Spleen (tissue), 11 donors: ENCODE results near the gene DCTN3. TPM values are rescaled to one million over a fixed set of nuclear protein-coding genes. Genes with fewer than 3 reads are reported as not detected.

Experiments used
- DNase-seq: peaks from one replicate; pipeline ENCODE4 v3.0.0-alpha.2; 2020
- H3K27ac ChIP-seq, 8 donors: fragments of 200-600 bp; sonication (generic) in 7 of 8; 1 replicate in 4 of 8; 2 replicates in 4 of 8; pipeline versions ENCODE4 v1.5.0 to v1.8.0; 2016 to 2021; ENCODE audit warnings: inconsistent platforms in 4 of 8, mild to moderate bottlenecking in 4 of 8, moderate library complexity in 1 of 8
- H3K27me3 ChIP-seq, 7 donors: fragments of 200-600 bp; sonication (generic) in 6 of 7; replicated peaks in 1 of 7; 1 replicate in 4 of 7; 2 replicates in 3 of 7; pipeline versions ENCODE4 v1.5.0 to v1.8.0; 2016 to 2021; ENCODE audit warnings: inconsistent platforms in 3 of 7, mild to moderate bottlenecking in 1 of 7
- H3K36me3 ChIP-seq, 6 donors: fragments of 200-600 bp; sonication (generic) in 5 of 6; 1 replicate in 4 of 6; 2 replicates in 2 of 6; pipeline versions ENCODE4 v1.5.0 to v1.8.0; 2016 to 2021; ENCODE audit warnings: inconsistent platforms in 2 of 6
- H3K4me1 ChIP-seq, 6 donors: fragments of 200-600 bp; sonication (generic) in 5 of 6; 1 replicate in 3 of 6; 2 replicates in 3 of 6; pipeline versions ENCODE4 v1.5.0 to v1.8.0; 2016 to 2021; ENCODE audit warnings: inconsistent platforms in 3 of 6
- H3K4me3 ChIP-seq, 8 donors: fragments of 200-600 bp; sonication (generic) in 7 of 8; 1 replicate in 4 of 8; 2 replicates in 4 of 8; pipeline versions ENCODE4 v1.5.0 to v1.8.0; 2016 to 2021; ENCODE audit warnings: inconsistent platforms in 4 of 8, mild to moderate bottlenecking in 4 of 8, moderate library complexity in 2 of 8
- H3K9me3 ChIP-seq, 8 donors: fragments of 200-600 bp; sonication (generic) in 7 of 8; 1 replicate in 4 of 8; 2 replicates in 4 of 8; pipeline versions ENCODE4 v1.5.0 to v1.8.0; 2016 to 2021; ENCODE audit warnings: inconsistent platforms in 4 of 8
- CTCF ChIP-seq, 11 experiments: fragments of 200-600 bp in 7 of 11; fragments of 450-650 bp in 4 of 11; sonication (generic) in 4 of 11; IDR thresholded peaks in 8 of 11; conservative IDR thresholded peaks in 3 of 11; 1 replicate in 7 of 11; 2 replicates in 4 of 11; pipeline versions ENCODE4 v1.4.0 to v1.8.0; 2016 to 2021; ENCODE audit warnings: antibody characterized with exemption in 11 of 11, inconsistent platforms in 4 of 11, mild to moderate bottlenecking in 1 of 11
- POLR2A ChIP-seq, 3 donors: fragments of 450-650 bp; IDR thresholded peaks; one replicate each; pipeline ENCODE4 v1.5.1; 2017; ENCODE audit warnings: antibody characterized with exemption in 3 of 3, mild to moderate bottlenecking in 1 of 3
- POLR2AphosphoS5 ChIP-seq, 3 donors: sonication (generic); formaldehyde crosslinking; IDR thresholded peaks; one replicate each; pipeline ENCODE4 v1.5.1; 2017; ENCODE audit warnings: antibody characterized with exemption in 3 of 3
- WGBS, 5 donors: extraction: QIAGEN DNeasy Blood & Tissue Kit in 3 of 5; methylation state at CpG; one replicate each; pipeline versions ENCODE4 v1.1.5 to v1.1.7; 2013 to 2018; 5-methylcytosine and 5-hydroxymethylcytosine counted together
- intact Hi-C: fragments of 100-400 bp; cut with DNase I; formaldehyde crosslinking; loops from one replicate; pipeline ENCODE4 v1.15.0; 2023; ENCODE audit warnings: low total_unique reads
- polyA plus RNA-seq, 3 donors: library from polyadenylated mRNA; stranded (reverse); fragments of 200-250 nt; gene quantifications; one replicate each; pipeline ENCODE4 v1.2.1, GENCODE V29; 2013
- total RNA-seq, 7 donors: library from RNA; depleted of rRNA in 3 of 7; stranded (reverse); fragments of >200 nt in 3 of 7; fragmentation: NEBNext Ultra II Directional in 4 of 7; extraction: Animal tissue kit (Norgen Biotek cat#: 25700) in 4 of 7; gene quantifications; one replicate each; pipeline versions ENCODE4 v1.1.0 to v1.2.1, GENCODE V29; 2016 to 2021
- donor health status: healthy with polysubstance abuse.
- donor health status: DM: no; HTN: no; CAD: no; lungs with moderate emphysema.
- donor health status: DM: no; HTN: no; CAD: no.
- donor health status: Bipolar disorder and iron deficiency.
- donor health status: healthy.
- donor health status: DM: no; HTN: no; CAD: no.
- donor health status: DM: yes; HTN: yes; CAD: no.

DCTN3 gene
- total and polyA plus RNA-seq, 10 donors, result 43.8 to 79.8 (median 56.7) TPM

- WGBS, 5 donors, result 55 to 74% (median 67%) methylated on average over 10 of the region's 10 CpGs
- TF ChIP-seq POLR2A (IDR thresholded peaks at IDR 0.05) (no peak), POLR2AphosphoS5 (IDR thresholded peaks at IDR 0.05) (no peak), CTCF (IDR thresholded peaks at IDR 0.05 in 8 of 11, conservative IDR thresholded peaks at IDR 0.05 in 3 of 11) (no peak)
- no peak for DNase-seq
- Histone ChIP-seq H3K27me3 (no peaks in the 10 kb centered on the region), H3K4me1 (peaks cover 23 to 64% (median 32%) of the 10 kb centered on the region in 6 donors), H3K36me3 (peaks cover 0 to 38% (median 25%) of the 10 kb centered on the region in 6 donors), H3K27ac (peak overlapping the region in 6 of 8 donors; percentile 85 to 95 (median 90)), H3K4me3 (peak overlapping the region; percentile 68 to 99 (median 90)), H3K9me3 (no peaks in the 10 kb centered on the region)
- intact Hi-C loops, result no loop called here
These were observed 27.4 kb upstream of the DCTN3 start for GRCh38 chr9:34647651-34648050.

- peak overlapping the region; percentile 83 to 95 (median 88) for H3K27ac ChIP-seq
- 0 to 3% (median 0%) methylated on average over 5 to 8 of the region's 8 CpGs for WGBS, 5 donors
These were observed 26.7 kb upstream of the DCTN3 start for GRCh38 chr9:34647084-34647403.

GRCh38 chr9:34646211-34647083 lies 26.2 kb upstream of the DCTN3 start, which contains the start of gene GALT:
Gene GALT, plus strand, starts transcription at chr9:34646675. Its CDS starts 30 bp downstream, at chr9:34646705.
- TF ChIP-seq POLR2A (IDR thresholded peaks at IDR 0.05) (no peak), CTCF (IDR thresholded peaks at IDR 0.05 in 8 of 11, conservative IDR thresholded peaks at IDR 0.05 in 3 of 11) (peak in 9 of 11 experiments; percentile 28 to 71 (median 58)), POLR2AphosphoS5 (IDR thresholded peaks at IDR 0.05) (peak; percentile 80 to 90 (median 89))
- H3K4me1 ChIP-seq, result peaks cover 17 to 52% (median 23%) of the 10 kb centered on the region in 6 donors
- H3K9me3 ChIP-seq, result no peaks in the 10 kb centered on the region
- H3K4me3 ChIP-seq, result peak within 1 kb of the TSS; percentile 68 to 99 (median 90)
- peaks cover 0 to 36% (median 25%) of the 10 kb centered on the region in 6 donors for H3K36me3 ChIP-seq
- H3K27me3 ChIP-seq, result no peaks in the 10 kb centered on the region
- 6 to 9% (median 6%) methylated on average over 27 to 43 of the region's 43 CpGs for WGBS, 5 donors
- intact Hi-C loops, result no loop called here
- H3K27ac ChIP-seq, result peak within 1 kb of the TSS; percentile 83 to 95 (median 88)
- DNase-seq, result peak; percentile 99

More at GRCh38 chr9:34647084-34647403, 26.7 kb upstream of the DCTN3 start:
- Histone ChIP-seq H3K4me1 (peaks cover 17 to 58% (median 26%) of the 10 kb centered on the region in 6 donors), H3K9me3 (no peaks in the 10 kb centered on the region), H3K36me3 (peaks cover 0 to 38% (median 25%) of the 10 kb centered on the region in 6 donors), H3K4me3 (peak overlapping the region; percentile 68 to 99 (median 90)), H3K27me3 (no peaks in the 10 kb centered on the region)
- TF ChIP-seq CTCF (IDR thresholded peaks at IDR 0.05 in 8 of 11, conservative IDR thresholded peaks at IDR 0.05 in 3 of 11) (no peak), POLR2A (IDR thresholded peaks at IDR 0.05) (no peak), POLR2AphosphoS5 (IDR thresholded peaks at IDR 0.05) (no peak)
- intact Hi-C loops, result no loop called here
- DNase-seq, result no peak

- no peak for DNase-seq
- TF ChIP-seq POLR2AphosphoS5 (IDR thresholded peaks at IDR 0.05) (no peak), POLR2A (IDR thresholded peaks at IDR 0.05) (no peak), CTCF (IDR thresholded peaks at IDR 0.05 in 8 of 11, conservative IDR thresholded peaks at IDR 0.05 in 3 of 11) (no peak)
- Histone ChIP-seq H3K27me3 (no peaks in the 10 kb centered on the region), H3K4me1 (peaks cover 17 to 36% (median 21%) of the 10 kb centered on the region in 6 donors), H3K4me3 (no peak overlapping the region), H3K36me3 (peaks cover 0 to 20% (median 16%) of the 10 kb centered on the region in 6 donors), H3K27ac (no peak overlapping the region), H3K9me3 (no peaks in the 10 kb centered on the region)
- intact Hi-C loops, result no loop called here
These were observed 24.5 kb upstream of the DCTN3 start for GRCh38 chr9:34644766-34645314.
